DND-41 (cell line): Measurements from ENCODE around the gene FARSB.

ENCODE experiments used
- CTCF ChIP-seq: IDR thresholded peaks from 2 replicates; pipeline ENCODE4 v1.5.1; 2012; ENCODE audit warnings: borderline replicate concordance, low read length, moderate library complexity, mild to moderate bottlenecking; ENCODE audit not compliant: poor library complexity, severe bottlenecking; ENCODE audit errors: extremely low read depth
- EZH2 ChIP-seq: IDR thresholded peaks from 3 replicates; pipeline ENCODE4 v1.6.1; 2012; ENCODE audit warnings: borderline replicate concordance, low read depth, mild to moderate bottlenecking, moderate library complexity, low read length, inconsistent platforms; ENCODE audit not compliant: severe bottlenecking

- TF ChIP-seq CTCF (no peak), EZH2 (no peak)
Measured at GRCh38 chr2:222598611-222599010, 57.3 kb downstream of the FARSB start.
